ENCODE data around the gene DNMT3A.

DNMT3A gene

DNA sequence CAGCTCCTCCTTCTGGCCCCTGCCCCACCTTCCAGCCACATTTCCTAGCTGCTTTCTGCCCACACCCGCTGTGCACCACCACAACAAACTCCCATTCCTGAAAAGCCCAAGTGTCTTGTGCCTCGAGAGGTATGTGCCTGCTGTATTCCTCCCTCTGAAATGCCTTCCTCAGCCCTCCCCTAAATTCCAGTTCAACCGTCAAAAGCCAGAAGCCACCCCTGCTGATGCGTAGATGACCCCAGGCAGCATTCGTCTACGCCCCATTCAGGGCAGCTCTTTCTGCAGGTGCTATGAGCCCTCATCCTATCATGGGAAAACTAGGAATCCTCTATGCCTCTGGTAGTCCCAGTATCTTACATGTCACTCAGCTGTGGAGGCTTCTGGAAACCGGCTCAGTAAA lies 71.7 kb downstream of the DNMT3A start:
- TF ChIP-seq FOXP2 (optimal IDR thresholded peaks at IDR 0.05; ENCODE audit: borderline replicate concordance, extremely low read depth, extremely low read length, insufficient read depth) (no peak), POLR2AphosphoS5 (IDR thresholded peaks at IDR 0.05; ENCODE audit: low read depth, low read length) (no peak), SIN3A (IDR thresholded peaks at IDR 0.05; ENCODE audit: borderline replicate concordance, insufficient read depth, low read length) (no peak), TAF1 (IDR thresholded peaks at IDR 0.05; ENCODE audit: borderline replicate concordance, insufficient read depth, low read length) (no peak)
- TF ChIP-seq, protein P1, sequence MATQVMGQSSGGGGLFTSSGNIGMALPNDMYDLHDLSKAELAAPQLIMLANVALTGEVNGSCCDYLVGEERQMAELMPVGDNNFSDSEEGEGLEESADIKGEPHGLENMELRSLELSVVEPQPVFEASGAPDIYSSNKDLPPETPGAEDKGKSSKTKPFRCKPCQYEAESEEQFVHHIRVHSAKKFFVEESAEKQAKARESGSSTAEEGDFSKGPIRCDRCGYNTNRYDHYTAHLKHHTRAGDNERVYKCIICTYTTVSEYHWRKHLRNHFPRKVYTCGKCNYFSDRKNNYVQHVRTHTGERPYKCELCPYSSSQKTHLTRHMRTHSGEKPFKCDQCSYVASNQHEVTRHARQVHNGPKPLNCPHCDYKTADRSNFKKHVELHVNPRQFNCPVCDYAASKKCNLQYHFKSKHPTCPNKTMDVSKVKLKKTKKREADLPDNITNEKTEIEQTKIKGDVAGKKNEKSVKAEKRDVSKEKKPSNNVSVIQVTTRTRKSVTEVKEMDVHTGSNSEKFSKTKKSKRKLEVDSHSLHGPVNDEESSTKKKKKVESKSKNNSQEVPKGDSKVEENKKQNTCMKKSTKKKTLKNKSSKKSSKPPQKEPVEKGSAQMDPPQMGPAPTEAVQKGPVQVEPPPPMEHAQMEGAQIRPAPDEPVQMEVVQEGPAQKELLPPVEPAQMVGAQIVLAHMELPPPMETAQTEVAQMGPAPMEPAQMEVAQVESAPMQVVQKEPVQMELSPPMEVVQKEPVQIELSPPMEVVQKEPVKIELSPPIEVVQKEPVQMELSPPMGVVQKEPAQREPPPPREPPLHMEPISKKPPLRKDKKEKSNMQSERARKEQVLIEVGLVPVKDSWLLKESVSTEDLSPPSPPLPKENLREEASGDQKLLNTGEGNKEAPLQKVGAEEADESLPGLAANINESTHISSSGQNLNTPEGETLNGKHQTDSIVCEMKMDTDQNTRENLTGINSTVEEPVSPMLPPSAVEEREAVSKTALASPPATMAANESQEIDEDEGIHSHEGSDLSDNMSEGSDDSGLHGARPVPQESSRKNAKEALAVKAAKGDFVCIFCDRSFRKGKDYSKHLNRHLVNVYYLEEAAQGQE (IDR thresholded peaks at IDR 0.05; ENCODE audit: insufficient read depth in 1 of 2, low read depth in 2 of 2, low read length in 2 of 2): no peak

DNA sequence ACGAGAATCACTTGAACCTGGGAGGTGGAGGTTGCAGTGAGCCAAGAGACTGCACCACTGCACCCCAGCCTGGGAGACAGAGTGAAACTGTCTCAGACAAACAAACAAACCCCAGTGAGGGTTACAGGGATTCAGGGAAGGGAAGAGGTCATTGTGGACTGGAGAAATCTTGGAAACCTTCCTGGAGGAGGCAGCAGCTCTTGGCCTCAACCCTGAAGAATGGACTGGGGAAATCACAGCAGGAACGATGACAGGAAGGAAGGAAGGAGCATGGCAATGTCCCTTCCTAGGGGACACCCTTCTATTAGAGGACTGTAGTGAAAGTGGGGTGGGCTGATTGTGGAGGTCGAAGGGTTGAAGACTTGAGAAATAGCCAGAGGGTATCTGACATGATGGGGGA lies 72.5 kb downstream of the DNMT3A start:
- TF ChIP-seq TAF1 (IDR thresholded peaks at IDR 0.05; ENCODE audit: borderline replicate concordance, insufficient read depth, low read length) (no peak), SIN3A (IDR thresholded peaks at IDR 0.05; ENCODE audit: borderline replicate concordance, insufficient read depth, low read length) (no peak), POLR2AphosphoS5 (IDR thresholded peaks at IDR 0.05; ENCODE audit: low read depth, low read length) (no peak), FOXP2 (optimal IDR thresholded peaks at IDR 0.05; ENCODE audit: borderline replicate concordance, extremely low read depth, extremely low read length, insufficient read depth) (no peak)
- TF ChIP-seq, protein P1 (IDR thresholded peaks at IDR 0.05; ENCODE audit: insufficient read depth in 1 of 2, low read depth in 2 of 2, low read length in 2 of 2): no peak

DNA sequence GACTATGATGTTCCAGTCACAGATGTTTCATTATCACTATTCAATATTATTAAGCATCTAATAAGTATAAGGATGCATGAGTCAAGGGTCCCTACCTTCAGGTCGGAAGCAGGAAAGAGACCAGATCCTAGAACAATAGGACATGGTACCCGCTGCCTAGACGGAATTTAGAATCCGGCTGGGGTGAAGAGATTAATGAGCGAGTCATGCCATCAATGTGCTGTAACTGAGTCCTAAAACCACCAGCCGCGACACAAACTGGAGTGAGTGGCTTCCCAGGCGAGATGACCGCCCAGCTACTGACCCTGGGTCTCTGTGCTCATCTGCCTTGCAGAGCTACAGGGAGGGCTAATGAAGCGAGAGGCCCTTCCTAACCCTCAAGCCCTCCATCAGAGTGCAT lies 73.6 kb downstream of the DNMT3A start:
- TF ChIP-seq SIN3A (IDR thresholded peaks at IDR 0.05; ENCODE audit: borderline replicate concordance, insufficient read depth, low read length): no peak
- TF ChIP-seq, protein P1 (IDR thresholded peaks at IDR 0.05; ENCODE audit: insufficient read depth in 1 of 2, low read depth in 2 of 2, low read length in 2 of 2): no peak
- no peak for TF ChIP-seq POLR2AphosphoS5 (IDR thresholded peaks at IDR 0.05; ENCODE audit: low read depth, low read length)
- no peak for TF ChIP-seq FOXP2 (optimal IDR thresholded peaks at IDR 0.05; ENCODE audit: borderline replicate concordance, extremely low read depth, extremely low read length, insufficient read depth)
- no peak for TF ChIP-seq TAF1 (IDR thresholded peaks at IDR 0.05; ENCODE audit: borderline replicate concordance, insufficient read depth, low read length)

DNA sequence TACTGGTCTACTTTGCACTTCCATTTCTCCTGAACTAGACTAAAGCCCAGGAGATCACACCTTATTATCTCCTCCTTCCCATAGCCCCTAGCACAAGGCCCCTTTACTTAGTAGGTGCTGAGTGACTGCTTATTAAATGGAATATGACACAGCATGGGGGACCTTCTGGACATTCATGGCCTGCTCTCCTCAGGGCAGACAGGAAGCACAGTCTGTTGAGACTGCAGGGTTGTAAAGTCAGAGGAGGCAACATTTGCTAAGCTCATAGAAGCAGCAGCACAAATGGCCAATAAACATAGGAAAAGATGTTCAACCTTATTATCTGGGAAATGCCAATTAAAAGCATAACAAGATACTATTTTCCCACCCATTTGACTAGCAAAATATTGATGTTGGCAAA lies 75.3 kb downstream of the DNMT3A start:
- TF ChIP-seq FOXP2 (optimal IDR thresholded peaks at IDR 0.05; ENCODE audit: borderline replicate concordance, extremely low read depth, extremely low read length, insufficient read depth) (no peak), SIN3A (IDR thresholded peaks at IDR 0.05; ENCODE audit: borderline replicate concordance, insufficient read depth, low read length) (no peak), TAF1 (IDR thresholded peaks at IDR 0.05; ENCODE audit: borderline replicate concordance, insufficient read depth, low read length) (no peak), POLR2AphosphoS5 (IDR thresholded peaks at IDR 0.05; ENCODE audit: low read depth, low read length) (no peak)
- TF ChIP-seq, protein P1 (IDR thresholded peaks at IDR 0.05; ENCODE audit: insufficient read depth in 1 of 2, low read depth in 2 of 2, low read length in 2 of 2): no peak

DNA sequence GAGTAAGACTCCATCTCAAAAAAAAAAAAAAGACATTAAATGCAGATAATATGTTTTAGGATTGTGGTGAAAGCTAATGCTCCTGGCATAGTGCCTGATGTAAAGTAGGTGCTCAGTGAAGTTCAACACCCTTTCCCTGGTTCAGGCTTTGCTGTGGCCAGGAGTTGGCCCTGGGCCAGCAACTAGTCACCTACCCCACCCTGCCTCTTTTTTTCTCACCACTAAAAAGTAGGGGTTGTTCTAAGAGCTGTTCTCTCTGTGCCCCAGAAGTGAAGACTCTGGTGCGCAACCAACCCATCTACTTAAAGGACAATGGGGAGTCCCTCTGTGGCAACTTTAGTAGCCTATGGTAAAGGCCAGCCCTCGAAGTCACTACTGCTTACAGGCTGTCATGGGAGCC lies 75.9 kb downstream of the DNMT3A start:
- no peak for TF ChIP-seq TAF1 (IDR thresholded peaks at IDR 0.05; ENCODE audit: borderline replicate concordance, insufficient read depth, low read length)
- no peak for TF ChIP-seq SIN3A (IDR thresholded peaks at IDR 0.05; ENCODE audit: borderline replicate concordance, insufficient read depth, low read length)
- TF ChIP-seq, protein P1 (IDR thresholded peaks at IDR 0.05; ENCODE audit: insufficient read depth in 1 of 2, low read depth in 2 of 2, low read length in 2 of 2): no peak
- no peak for TF ChIP-seq FOXP2 (optimal IDR thresholded peaks at IDR 0.05; ENCODE audit: borderline replicate concordance, extremely low read depth, extremely low read length, insufficient read depth)
- no peak for TF ChIP-seq POLR2AphosphoS5 (IDR thresholded peaks at IDR 0.05; ENCODE audit: low read depth, low read length)
